Karpas-422 (cell line): ENCODE measurements around the gene KIAA0319L. TPM values are rescaled to one million over a fixed set of nuclear protein-coding genes. Genes with fewer than 3 reads are reported as not detected.

Experiments
- DNase-seq: peaks from one replicate; pipeline ENCODE4 v3.0.0-alpha.2; 2015
- H2AFZ ChIP-seq: fragments of 200-600 bp; sonication (generic); 2 replicates; pipeline ENCODE4 v1.6.1; 2014; ENCODE audit warnings: antibody characterized with exemption, low read length, mixed read lengths
- H3K27ac ChIP-seq: fragments of 200-600 bp; sonication (generic); 2 replicates; pipeline ENCODE4 v1.5.1; 2014; ENCODE audit warnings: mild to moderate bottlenecking, low read length, moderate library complexity
- H3K27me3 ChIP-seq: fragments of 200-600 bp; sonication (generic); 2 replicates; pipeline ENCODE4 v1.6.1; 2014; ENCODE audit warnings: low read length, mixed read lengths
- H3K36me3 ChIP-seq: fragments of 200-600 bp; sonication (generic); 2 replicates; pipeline ENCODE4 v1.6.1; 2014; ENCODE audit warnings: low read length, mixed read lengths; ENCODE audit not compliant: insufficient read depth
- H3K4me1 ChIP-seq: fragments of 200-600 bp; sonication (generic); 2 replicates; pipeline ENCODE4 v1.6.1; 2014; ENCODE audit warnings: mild to moderate bottlenecking, low read length, mixed read lengths
- H3K4me2 ChIP-seq: fragments of 200-600 bp; sonication (generic); 2 replicates; pipeline ENCODE4 v1.6.1; 2014; ENCODE audit warnings: low read length, low read depth, mild to moderate bottlenecking; ENCODE audit not compliant: poor library complexity, severe bottlenecking
- H3K4me3 ChIP-seq: fragments of 200-600 bp; sonication (generic); 2 replicates; pipeline ENCODE4 v1.5.1; 2014; ENCODE audit warnings: mild to moderate bottlenecking, antibody characterized with exemption, low read length, mixed read lengths
- H3K79me2 ChIP-seq: fragments of 200-600 bp; sonication (generic); 2 replicates; pipeline ENCODE4 v1.6.1; 2014; ENCODE audit warnings: mild to moderate bottlenecking, low read length, mixed read lengths
- H3K9ac ChIP-seq: fragments of 200-600 bp; sonication (generic); 2 replicates; pipeline ENCODE4 v1.6.0; 2014; ENCODE audit warnings: low read length
- H3K9me2 ChIP-seq: fragments of 200-600 bp; sonication (generic), shearing (Covaris generic); replicated peaks from 2 replicates; pipeline ENCODE4 v1.6.0; 2014; ENCODE audit warnings: mild to moderate bottlenecking, low read length, moderate library complexity; ENCODE audit not compliant: insufficient read depth
- H3K9me3 ChIP-seq: fragments of 300-700, 200-600 bp; sonication (generic); 2 replicates; pipeline ENCODE4 v1.6.1; 2014; ENCODE audit warnings: low read length, mixed read lengths
- H4K20me1 ChIP-seq: fragments of 200-600 bp; sonication (generic); 2 replicates; pipeline ENCODE4 v1.6.1; 2014; ENCODE audit warnings: mild to moderate bottlenecking, antibody characterized with exemption, low read length, low read depth; ENCODE audit not compliant: insufficient read depth
- total RNA-seq: library from RNA; depleted of rRNA; stranded (reverse); fragments of >200 nt; shearing (Covaris generic); gene quantifications from 2 replicates; pipeline ENCODE4 v1.2.3, GENCODE V29; 2014; ENCODE audit warnings: low replicate concordance

The KIAA0319L gene
- total RNA-seq, 1 experiment from 2014 or later: 34.0 TPM

GRCh38 chr1:35447278-35447677 lies 109.9 kb downstream of the KIAA0319L start:
- Histone ChIP-seq H3K27me3 (no peaks in the 10 kb centered on the region), H3K79me2 (no peaks in the 10 kb centered on the region), H3K9me2 (no peaks in the 10 kb centered on the region), H3K4me2 (no peak overlapping the region), H3K36me3 (peaks cover 23% of the 10 kb centered on the region), H4K20me1 (no peaks in the 10 kb centered on the region), H3K4me3 (no peak overlapping the region), H2AFZ (no peak overlapping the region), H3K27ac (no peak overlapping the region), H3K9ac (no peak overlapping the region), H3K4me1 (no peaks in the 10 kb centered on the region), H3K9me3 (no peaks in the 10 kb centered on the region)
- no peak for DNase-seq

- H3K79me2 ChIP-seq: no peaks in the 10 kb centered on the region
- no peak for DNase-seq
- no peaks in the 10 kb centered on the region for H3K27me3 ChIP-seq
- H3K9me2 ChIP-seq: no peaks in the 10 kb centered on the region
- H2AFZ ChIP-seq: no peak overlapping the region
- no peak overlapping the region for H3K4me2 ChIP-seq
- no peak overlapping the region for H3K9ac ChIP-seq
- H3K27ac ChIP-seq: no peak overlapping the region
- no peaks in the 10 kb centered on the region for H3K9me3 ChIP-seq
- H3K4me3 ChIP-seq: no peak overlapping the region
- peaks cover 8% of the 10 kb centered on the region; the same call in 1 of the 2 replicates for H3K36me3 ChIP-seq
- H4K20me1 ChIP-seq: no peaks in the 10 kb centered on the region
- H3K4me1 ChIP-seq: no peaks in the 10 kb centered on the region
Measured at GRCh38 chr1:35444519-35444774, 112.8 kb downstream of the KIAA0319L start.

GRCh38 chr1:35443768-35444518 lies 113.3 kb downstream of the KIAA0319L start:
- no peaks in the 10 kb centered on the region for H3K4me1 ChIP-seq
- no peaks in the 10 kb centered on the region for H3K27me3 ChIP-seq
- H3K79me2 ChIP-seq: no peaks in the 10 kb centered on the region
- peak; percentile 49 for DNase-seq
- no peak overlapping the region for H3K27ac ChIP-seq
- peaks cover 6% of the 10 kb centered on the region; the same call in 1 of the 2 replicates for H3K36me3 ChIP-seq
- H3K9ac ChIP-seq: no peak overlapping the region
- H2AFZ ChIP-seq: no peak overlapping the region
- no peaks in the 10 kb centered on the region for H4K20me1 ChIP-seq
- H3K4me3 ChIP-seq: no peak overlapping the region
- no peak overlapping the region for H3K4me2 ChIP-seq
- no peaks in the 10 kb centered on the region for H3K9me3 ChIP-seq
- no peaks in the 10 kb centered on the region for H3K9me2 ChIP-seq

- no peaks in the 10 kb centered on the region for H3K9me3 ChIP-seq
- H3K4me2 ChIP-seq: no peak overlapping the region
- DNase-seq: no peak
- H4K20me1 ChIP-seq: no peaks in the 10 kb centered on the region
- H3K9me2 ChIP-seq: no peaks in the 10 kb centered on the region
- H3K27ac ChIP-seq: no peak overlapping the region
- H3K79me2 ChIP-seq: no peaks in the 10 kb centered on the region
- H3K4me3 ChIP-seq: no peak overlapping the region
- no peaks in the 10 kb centered on the region for H3K27me3 ChIP-seq
- no peak overlapping the region for H2AFZ ChIP-seq
- no peaks in the 10 kb centered on the region; the same call in 1 of the 2 replicates for H3K36me3 ChIP-seq
- no peak overlapping the region for H3K9ac ChIP-seq
- H3K4me1 ChIP-seq: no peaks in the 10 kb centered on the region
Measured at GRCh38 chr1:35442734-35443133, 114.5 kb downstream of the KIAA0319L start.

- Histone ChIP-seq H3K9ac (no peak overlapping the region), H3K27me3 (no peaks in the 10 kb centered on the region), H3K27ac (no peak overlapping the region), H3K4me1 (no peaks in the 10 kb centered on the region), H3K4me2 (no peak overlapping the region), H3K9me3 (no peaks in the 10 kb centered on the region), H2AFZ (no peak overlapping the region), H3K36me3 (no peaks in the 10 kb centered on the region), H3K9me2 (no peaks in the 10 kb centered on the region), H3K79me2 (no peaks in the 10 kb centered on the region), H3K4me3 (no peak overlapping the region), H4K20me1 (no peaks in the 10 kb centered on the region)
- DNase-seq: no peak
Measured at GRCh38 chr1:35441926-35442579, 115.2 kb downstream of the KIAA0319L start.

- no peaks in the 10 kb centered on the region for H3K36me3 ChIP-seq
- H3K9me2 ChIP-seq: no peaks in the 10 kb centered on the region
- no peaks in the 10 kb centered on the region for H3K4me1 ChIP-seq
- H3K4me3 ChIP-seq: no peak overlapping the region
- no peaks in the 10 kb centered on the region for H4K20me1 ChIP-seq
- H2AFZ ChIP-seq: no peak overlapping the region
- no peak overlapping the region for H3K4me2 ChIP-seq
- H3K79me2 ChIP-seq: no peaks in the 10 kb centered on the region
- H3K27me3 ChIP-seq: no peaks in the 10 kb centered on the region
- H3K9me3 ChIP-seq: no peaks in the 10 kb centered on the region
- no peak overlapping the region for H3K9ac ChIP-seq
- no peak for DNase-seq
- no peak overlapping the region for H3K27ac ChIP-seq
Measured at GRCh38 chr1:35439626-35440025, 117.6 kb downstream of the KIAA0319L start.

- Histone ChIP-seq H4K20me1 (no peaks in the 10 kb centered on the region), H3K4me2 (no peak overlapping the region), H3K36me3 (peaks cover 4% of the 10 kb centered on the region; the same call in 1 of the 2 replicates), H2AFZ (no peak overlapping the region), H3K79me2 (no peaks in the 10 kb centered on the region), H3K9me3 (no peaks in the 10 kb centered on the region), H3K4me3 (no peak overlapping the region), H3K27ac (no peak overlapping the region), H3K9ac (no peak overlapping the region), H3K27me3 (no peaks in the 10 kb centered on the region), H3K9me2 (no peaks in the 10 kb centered on the region), H3K4me1 (no peaks in the 10 kb centered on the region)
- DNase-seq: no peak
Measured at GRCh38 chr1:35437200-35437599, 120.0 kb downstream of the KIAA0319L start.

- no peak overlapping the region for H3K4me3 ChIP-seq
- no peaks in the 10 kb centered on the region for H3K9me2 ChIP-seq
- no peak overlapping the region for H2AFZ ChIP-seq
- no peaks in the 10 kb centered on the region for H3K27me3 ChIP-seq
- no peaks in the 10 kb centered on the region for H3K79me2 ChIP-seq
- peaks cover 9% of the 10 kb centered on the region; the same call in 1 of the 2 replicates for H3K36me3 ChIP-seq
- DNase-seq: no peak
- no peaks in the 10 kb centered on the region for H4K20me1 ChIP-seq
- no peak overlapping the region for H3K9ac ChIP-seq
- H3K27ac ChIP-seq: no peak overlapping the region
- no peaks in the 10 kb centered on the region for H3K4me1 ChIP-seq
- H3K9me3 ChIP-seq: no peaks in the 10 kb centered on the region
- no peak overlapping the region for H3K4me2 ChIP-seq
Measured at GRCh38 chr1:35436078-35436477, 121.1 kb downstream of the KIAA0319L start.
